Measurements from ENCODE around the gene EVX2.
A peak's percentile ranks its signal among the peaks of the same experiment; 100 is the strongest.

The EVX2 gene

DNA sequence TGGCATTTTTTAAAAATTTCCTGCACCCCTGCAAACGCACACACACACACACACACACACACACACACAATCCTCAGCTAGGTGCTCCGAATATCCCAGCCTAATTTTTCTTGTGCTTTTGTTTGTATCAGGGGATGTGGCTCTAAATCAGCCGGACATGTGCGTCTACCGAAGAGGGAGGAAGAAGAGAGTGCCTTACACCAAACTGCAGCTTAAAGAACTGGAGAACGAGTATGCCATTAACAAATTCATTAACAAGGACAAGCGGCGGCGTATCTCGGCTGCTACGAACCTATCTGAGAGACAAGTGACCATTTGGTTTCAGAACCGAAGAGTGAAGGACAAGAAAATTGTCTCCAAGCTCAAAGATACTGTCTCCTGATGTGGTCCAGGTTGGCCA is 10.6 kb upstream of the EVX2 start:
- DNase-seq = no peak

DNA sequence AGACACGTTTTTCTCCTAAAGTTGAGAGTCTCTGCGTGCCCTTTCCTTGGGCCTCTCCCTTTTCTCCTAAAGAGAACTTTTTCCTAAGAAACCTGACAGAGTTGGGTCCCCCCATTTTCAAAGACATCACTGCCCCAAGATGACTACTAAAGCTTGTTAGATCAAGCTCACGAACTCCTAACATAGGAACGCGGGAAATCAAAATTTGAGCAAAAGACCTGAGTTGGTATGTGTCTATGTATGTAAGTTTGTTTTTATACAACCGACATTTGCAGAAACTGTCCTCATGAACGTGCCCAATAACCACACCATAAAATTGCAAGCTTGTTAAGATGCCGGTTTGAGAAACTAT is 10.1 kb upstream of the EVX2 start:
- no peak for DNase-seq

DNA sequence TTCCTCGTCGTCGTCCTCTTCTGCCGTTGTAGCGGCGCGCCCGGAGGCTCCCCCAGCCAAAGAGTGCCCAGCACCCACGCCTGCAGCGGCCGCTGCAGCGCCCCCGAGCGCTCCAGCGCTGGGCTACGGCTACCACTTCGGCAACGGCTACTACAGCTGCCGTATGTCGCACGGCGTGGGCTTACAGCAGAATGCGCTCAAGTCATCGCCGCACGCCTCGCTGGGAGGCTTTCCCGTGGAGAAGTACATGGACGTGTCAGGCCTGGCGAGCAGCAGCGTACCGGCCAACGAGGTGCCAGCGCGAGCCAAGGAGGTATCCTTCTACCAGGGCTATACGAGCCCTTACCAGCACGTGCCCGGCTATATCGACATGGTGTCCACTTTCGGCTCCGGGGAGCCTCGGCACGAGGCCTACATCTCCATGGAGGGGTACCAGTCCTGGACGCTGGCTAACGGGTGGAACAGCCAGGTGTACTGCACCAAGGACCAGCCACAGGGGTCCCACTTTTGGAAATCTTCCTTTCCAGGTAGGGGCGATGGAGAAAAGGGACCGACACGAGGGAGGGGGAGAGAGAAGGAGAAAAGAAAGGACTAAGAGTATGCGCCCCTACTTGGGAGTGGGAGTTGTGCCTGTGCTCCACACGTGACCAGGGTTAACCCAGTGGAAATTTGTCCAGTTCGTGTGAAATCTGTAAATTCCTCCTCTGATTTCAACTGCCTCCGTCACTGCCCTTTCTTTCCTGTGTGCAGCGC is 9.6 kb upstream of the EVX2 start:
- peak; percentile 80 for DNase-seq

DNA sequence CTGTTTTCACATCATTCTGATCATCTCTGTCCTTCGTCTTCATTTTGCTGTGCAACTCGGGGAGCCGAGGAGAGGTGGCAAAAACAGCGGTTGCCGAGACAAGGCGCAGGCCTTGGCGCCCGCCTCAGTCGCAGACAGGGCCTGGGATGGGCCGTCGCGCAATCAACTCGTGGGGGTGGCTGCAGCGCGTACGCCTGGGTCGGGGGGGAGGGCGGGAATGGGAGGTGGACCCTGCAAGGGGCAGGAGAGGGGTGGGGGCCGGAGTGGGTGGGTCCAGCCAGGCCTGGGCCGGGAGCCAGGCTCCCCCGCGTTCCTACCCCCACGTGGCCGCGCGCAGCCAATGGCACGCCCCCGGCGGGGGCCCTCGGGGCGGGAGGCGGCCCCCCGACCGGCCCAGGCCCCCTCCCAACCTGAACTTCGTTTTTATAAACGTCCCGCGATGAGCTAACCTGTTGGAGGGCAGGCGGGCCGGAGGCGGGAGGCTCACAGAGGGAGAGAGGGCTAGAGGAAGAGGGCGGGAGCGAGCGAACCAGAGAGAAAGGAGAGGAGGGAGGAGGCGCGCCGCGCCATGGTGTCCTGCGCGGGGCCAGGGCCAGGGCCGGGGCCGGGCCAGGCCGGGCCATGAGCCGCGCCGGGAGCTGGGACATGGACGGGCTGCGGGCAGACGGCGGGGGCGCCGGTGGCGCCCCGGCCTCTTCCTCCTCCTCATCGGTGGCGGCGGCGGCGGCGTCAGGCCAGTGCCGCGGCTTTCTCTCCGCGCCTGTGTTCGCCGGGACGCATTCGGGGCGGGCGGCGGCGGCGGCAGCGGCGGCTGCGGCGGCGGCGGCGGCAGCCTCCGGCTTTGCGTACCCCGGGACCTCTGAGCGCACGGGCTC is 8.7 kb upstream of the EVX2 start, which contains the start of gene HOXD13:
TSS of gene HOXD13 (plus strand) at position 452 of the 875 bp plus-strand sequence. CDS start at position 622, 170 bp downstream.
- peak; percentile 84 for DNase-seq

DNA sequence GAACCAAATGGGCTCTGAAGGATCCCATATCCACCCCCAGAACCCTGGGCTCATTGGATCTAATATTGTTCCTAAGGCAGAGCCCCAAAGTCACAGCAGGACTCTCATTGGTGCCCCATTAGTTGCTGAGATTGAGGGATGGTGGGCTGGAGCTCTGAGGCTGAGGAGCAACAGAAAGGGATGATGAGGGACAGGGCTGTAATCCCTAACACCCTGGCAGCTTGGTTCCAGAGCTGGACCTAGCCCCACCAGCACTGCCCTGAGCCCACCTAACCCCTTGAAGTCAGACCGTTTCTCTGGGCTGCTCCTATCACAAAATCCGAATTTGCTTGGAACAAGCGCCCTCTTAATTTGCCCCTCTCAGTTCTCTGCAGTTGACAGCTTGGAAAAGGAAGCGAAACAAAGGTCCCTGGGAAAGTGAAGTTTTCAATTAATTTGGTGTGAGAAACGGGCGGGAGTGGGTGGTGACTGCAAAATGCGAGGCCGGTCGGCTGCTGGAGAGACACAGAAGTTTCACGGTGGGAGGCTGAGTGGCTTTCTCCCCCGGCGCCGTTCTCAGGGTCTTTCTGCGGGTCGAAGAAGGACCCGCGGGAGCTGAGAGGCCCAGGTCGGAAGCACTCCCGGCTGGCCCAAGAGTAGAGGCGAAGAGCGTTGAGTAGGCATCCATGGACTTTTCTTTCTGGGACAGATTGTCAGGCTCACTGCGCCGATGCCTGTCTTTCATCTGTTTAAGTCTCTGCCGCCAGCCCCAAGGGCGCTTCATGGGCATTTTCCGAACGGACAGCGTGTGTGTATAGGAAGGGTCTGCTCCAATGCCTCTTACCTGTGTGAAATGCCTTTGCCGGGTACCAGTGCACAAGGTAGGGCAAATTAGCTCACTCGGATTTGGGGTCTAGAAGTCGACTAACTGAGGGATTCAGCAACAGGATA is 7.8 kb upstream of the EVX2 start:
- peak; percentile 68 for DNase-seq

DNA sequence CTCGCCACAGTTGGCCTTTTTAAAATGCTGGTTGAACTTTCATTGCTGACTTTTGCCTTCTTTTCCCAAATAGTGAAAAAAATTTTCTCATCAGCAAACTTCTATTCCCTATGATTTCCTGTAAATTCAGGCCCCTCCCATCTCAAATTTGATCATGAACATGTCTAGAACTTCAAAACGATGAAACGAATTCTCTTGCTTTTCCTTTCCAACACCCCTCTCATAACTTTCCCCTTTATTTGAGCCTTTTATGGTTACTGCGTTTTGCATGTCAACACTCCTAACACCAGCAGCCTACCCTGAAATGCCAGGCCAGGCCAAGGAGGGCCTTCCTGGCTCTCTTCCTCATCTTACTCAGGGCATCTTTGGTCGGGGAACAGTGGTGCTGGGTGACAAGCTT is 7.1 kb upstream of the EVX2 start:
- DNase-seq = no peak

DNA sequence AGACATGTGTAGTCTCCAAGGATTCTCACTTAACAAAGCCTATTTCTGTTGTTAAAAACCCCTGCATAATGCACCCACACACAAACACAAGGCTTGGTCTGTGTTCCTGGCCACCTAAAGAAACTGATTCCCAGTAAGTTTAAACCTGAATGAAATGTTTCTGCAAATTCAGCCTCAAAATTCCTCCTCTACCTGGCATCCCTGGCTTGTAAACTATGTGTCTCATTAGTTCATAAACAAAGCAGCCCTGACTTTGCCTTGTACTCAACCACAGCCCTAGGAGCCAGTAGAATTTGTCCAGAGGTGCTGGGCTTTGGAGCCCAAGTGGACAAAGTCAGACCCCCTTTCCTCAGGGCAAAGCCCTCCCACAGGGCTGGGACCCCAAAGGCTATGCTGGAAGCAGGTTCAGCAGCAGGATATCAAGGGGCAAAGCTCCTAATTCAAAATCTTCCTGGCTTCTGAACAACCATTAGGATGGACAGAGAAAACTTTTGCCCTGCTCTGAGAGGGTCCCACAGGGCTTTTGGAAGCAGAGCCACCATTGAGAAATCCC is 6.2 kb upstream of the EVX2 start:
- no peak for DNase-seq

DNA sequence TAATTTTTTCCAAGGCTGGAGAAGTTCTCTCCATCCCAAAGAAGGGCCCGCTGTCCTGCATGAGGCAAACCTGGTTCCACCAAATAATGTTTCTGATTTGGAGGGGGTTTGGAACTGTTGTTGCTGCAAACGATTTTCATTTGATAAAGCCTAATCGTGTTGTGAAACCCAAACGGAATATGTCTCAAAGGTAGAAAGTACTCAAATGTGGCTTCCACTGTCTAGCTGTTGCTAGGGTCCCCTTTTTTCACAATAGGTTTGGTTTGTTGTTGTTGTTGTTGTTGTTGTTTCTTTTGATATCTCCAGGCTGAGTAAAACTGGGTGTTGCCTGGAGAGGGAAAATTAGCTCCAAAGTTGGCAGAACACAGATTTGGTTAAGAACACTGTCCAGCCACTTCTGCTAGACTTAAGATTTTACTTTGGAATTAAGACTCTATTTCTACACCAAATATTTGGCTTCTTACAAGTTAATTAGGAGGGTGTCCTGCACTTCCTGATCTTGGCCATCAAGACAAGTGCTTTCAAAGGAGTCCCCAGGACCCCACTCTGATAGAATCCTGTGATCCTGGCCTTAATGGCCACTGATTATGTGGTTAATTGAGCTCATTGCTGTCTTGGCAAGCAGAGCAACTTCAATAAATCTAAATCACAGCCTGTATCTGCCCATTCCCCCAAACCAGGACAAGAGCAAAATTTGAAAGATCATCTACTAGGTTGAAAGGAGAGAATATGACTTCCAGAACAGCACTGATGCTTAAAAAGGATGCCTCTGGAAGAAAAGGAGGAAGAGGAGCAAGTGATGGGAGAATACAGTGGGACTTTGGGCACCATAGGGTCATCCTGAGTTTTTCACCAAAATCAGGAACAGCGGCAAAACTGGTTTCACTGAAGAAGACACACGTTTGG is 5.4 kb upstream of the EVX2 start:
- DNase-seq = no peak

DNA sequence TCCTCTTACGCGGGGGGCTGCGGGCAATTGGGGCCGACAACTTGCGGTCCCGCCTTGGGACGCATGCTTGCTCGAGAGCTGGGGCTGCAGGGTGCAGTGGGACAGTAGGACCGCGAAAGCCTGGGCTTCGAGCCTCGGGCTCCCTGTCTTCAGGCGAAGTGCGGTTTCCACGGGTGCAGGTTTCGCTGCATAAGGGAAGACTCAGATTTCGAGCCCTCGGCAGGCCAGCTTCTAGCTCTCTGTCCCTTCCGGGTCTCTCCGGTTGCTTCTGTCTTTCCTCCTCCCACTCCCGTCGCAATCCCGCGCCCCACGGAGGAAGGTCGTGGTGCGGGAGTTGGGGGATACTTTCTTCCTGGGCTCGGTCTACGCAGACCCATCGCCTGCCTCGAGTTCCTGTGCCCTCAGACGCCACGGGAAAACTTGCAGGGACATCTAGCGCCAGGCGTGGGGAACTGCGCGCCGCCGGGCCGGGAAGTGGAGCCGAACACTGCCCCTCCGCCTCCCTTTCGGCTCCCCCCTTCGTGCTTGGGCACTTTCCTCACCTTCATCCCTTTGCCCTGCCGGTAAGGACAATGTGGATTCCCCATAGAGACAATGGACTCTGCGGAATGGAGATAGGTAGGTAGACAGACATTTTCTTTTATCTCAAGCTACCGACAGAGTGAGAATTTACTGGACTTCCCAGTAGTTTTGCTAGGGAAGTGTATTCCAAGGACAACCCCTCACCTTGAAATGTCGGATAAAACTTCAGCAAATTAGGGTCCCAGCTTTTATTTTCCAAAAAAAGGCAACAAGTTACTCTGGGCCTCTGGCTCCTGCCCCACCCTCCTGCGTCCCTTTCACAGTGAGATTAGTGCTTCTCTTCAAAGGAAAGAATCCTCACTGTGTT is 4.5 kb upstream of the EVX2 start:
- peak; percentile 84 for DNase-seq

DNA sequence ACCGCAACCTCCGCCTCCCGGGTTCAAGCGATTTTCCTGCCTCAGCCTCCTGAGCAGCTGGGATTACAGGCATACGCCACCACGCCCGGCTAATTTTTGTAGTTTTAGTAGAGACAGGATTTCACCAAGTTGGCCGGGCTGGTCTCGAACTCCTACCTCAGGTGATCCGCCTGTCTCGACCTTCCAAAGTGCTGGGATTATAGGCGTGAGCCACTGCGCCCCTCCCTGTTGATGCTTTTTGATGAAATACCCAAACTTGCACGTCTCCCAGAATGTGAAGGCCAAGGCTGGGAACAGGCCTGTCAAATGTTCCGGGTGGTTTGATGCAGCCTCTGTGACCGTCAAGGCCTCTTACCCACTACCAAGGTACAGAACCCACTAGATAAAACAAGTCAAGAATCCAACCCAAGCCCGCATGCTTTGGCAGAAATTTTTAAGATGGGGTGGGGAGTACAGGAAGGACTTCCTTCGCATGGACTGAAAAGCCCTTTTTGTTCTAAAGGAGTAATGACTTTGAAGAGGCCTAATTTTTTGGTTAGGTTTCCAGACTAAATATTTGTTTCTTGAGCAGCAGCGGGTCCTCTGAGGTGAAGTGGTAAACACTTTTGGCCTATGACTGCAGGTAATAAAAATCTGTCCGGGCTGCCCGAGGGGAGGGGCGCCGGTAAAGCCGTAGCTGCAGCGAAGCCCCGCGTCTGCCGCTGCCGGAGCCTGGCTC is 3.7 kb upstream of the EVX2 start:
- DNase-seq = no peak

DNA sequence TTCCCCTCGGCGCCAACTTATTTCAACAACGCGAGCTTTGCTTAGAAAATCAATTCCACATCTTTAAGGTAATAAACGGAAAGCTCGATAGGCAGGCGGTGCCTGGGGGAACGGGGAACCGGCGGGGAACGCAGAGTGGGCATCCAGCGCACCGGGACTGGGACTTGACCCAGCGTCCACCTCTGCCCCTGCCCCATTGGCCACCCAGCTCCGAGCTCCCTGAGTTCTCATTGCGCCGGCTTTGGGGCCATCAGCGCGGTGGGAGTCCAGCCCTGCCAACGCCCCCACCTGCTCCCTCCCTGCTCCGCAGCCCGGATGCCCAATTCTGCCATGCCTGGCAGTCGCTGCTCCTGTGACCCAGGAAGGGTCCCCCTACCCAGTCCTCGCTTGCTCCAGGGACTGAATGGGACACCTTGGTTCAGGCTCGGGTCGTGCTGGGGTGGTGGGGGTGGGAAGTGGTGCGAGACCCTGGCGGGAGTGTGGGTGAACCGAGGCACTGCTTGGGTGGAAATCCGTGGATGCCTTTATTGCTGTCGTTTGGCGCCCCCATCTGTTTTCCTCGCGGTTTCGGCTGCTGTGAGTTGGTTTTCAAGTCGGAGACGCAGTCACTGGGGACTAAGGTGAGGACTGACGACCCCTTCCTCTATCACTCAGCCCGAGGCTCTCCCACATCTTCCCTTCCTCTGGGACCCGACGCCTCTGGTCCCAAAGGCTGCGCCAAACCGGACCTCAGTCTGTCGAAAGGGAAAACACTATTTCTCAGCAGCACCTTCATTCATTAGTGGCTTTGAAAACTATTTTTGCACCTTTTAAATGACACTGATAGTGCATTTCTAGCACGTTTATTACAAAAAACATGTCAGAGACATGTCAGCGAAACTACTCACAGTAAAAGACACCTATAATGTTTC is 2.4 kb upstream of the EVX2 start:
- peak; percentile 85 for DNase-seq

DNA sequence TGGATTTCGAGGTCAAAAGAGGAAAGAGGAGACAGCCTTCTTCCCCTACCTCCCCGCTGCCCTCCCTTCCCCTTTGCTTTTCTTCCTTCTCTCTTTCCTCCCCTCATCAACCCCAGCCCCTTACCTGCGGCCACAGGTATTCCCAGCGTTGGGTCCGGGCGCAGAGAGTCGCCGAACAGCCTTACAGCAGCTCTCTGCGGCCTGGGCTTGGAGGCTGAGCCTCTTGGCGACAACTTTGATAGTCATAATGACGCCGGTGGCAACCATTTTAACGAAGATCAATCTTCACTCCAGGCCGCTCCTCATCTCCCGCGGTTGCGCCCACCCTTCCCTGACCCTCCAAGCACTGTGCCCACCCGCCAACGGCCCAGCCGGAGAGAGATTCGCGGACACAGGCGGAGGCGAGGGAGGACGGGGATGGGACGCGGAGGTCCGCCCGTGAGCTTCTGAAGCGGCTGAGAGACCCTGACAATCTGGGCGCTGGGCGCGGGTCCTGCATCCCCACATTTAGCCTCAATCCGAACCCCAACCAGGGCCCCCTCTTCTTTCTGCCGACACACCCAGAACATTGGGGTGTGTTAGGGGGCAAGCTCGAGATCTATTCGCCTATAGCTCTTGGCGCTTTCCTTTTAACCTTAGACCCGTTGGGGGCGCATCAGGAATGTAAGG is 1.5 kb upstream of the EVX2 start:
- peak; percentile 72 for DNase-seq

DNA sequence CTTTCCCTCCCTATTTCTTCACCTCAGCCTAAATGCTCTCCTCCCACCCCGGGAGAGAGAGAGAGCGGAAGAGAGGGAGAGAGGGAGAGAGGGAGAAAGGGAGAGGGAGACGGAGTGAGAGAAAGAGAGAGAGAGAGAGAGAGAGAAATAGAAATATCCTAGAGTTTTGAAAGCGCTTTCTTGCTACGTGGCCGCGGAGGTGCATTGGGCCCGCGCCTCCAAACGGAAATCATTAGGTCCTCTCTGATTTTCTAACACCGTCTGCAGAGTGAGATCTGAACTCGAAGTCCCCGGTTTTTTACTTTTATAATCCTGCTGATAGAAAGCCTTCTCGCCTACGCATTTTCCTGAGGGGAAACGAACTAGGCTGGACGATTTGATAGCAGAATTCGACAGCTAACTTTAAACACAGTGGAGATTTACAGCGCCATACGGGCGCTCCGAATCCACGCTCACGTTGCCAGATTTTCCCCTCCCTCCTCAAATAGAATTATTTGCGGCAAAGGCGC is 903 bp upstream of the EVX2 start:
- DNase-seq = peak; percentile 64

DNA sequence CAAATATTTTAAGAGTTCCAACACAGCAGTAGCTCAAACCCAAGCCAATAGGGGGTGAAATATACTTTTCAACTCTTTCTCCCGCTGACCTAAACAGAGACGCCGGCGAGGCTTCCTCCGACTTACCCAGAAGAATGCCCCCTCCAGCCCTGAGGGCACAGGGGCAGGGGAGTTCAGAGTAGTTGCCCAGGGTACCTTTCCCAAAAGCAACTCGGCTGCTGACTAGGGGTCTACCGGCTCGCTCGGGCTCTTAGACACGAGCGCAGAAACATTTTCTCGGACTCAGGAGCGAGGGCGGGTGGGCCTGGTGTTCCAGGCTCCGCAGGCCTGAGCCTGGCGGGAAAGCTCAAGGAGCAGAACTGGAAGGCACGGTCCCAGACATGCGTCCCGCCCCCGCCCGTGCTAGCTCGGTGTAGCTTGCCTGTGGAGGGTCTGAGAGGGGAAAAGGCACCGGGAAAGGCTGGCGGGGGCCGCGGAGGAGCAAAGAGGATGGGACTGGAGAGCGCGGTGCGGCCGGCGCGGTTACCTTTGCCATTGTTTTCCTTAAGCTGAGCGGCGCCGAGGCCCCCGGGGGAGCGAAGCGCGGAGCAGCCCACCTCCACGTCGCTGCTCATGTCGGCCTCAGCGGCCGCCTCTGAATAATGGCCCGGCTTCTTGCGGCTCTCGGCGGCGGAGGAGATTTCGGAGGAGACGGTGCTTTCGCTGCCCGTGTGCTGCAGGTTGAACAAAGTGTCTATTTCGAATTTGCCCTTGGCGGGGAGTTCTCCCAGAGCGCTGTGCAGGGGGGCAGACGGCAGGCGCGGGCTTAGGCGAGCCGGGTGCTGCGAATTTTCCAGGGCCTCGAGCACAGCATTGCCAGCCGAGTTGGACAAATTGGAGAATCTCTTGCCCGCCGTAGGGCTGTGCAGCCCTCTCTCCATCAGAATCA is 674 bp downstream of the EVX2 start:
- no peak for DNase-seq

DNA sequence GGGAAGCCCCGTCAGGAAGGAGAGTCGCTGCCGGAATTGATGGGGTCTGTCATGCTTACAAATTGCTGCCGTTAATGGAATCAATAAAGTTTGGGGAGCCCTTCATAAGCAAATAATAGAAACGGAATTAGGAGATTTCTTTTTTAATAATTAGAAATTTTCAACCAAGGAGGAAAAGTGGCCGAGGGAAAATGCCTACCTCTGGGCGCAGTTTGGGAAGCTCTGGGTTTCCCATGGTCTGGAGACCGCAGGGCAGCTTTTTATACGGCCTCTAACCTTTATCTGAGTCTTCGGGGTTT is 1.3 kb downstream of the EVX2 start:
- no peak for DNase-seq

DNA sequence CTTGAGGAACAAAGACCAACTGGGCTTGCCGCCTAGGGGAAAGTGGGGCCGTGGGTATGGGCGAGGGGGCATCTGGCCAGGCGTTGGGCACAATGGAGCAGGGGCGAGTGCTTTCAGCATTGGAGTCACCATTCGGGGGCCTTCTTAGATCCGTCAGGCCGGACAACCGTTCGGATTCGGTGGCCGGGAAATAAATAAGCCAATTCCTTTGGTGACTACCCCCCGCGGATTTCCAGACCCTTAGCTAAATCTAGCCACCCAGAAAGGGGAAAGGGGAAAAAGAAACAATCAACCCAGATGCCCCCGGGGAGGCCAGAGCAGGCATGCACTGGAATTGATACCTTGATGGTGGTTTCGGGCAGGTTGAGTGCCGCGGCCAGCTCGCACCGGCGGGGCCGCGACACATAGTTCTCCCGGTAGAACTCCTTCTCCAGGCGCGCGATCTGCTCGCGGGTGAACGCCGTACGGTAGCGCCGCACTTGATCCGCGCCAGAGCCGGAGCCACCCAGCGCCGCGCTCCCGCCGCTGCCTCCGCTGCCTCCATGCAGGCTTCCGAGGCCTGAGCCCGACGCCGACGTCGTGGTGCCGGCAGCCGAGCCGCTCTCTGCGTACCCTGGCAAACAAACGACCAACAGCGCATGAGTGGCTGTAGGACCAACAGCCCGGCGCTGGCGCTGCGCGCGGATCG is 1.8 kb downstream of the EVX2 start:
- DNase-seq = no peak

Data from DMS53 (cell line).